Motor neuron (in vitro differentiated cells): ENCODE results near the gene CFAP210. TPM values are rescaled to one million over a fixed set of nuclear protein-coding genes. Genes with fewer than 3 reads are reported as not detected.
A peak's percentile ranks its signal among the peaks of the same experiment; 100 is the strongest.

ENCODE experiments used
- ATAC-seq, 8 experiments: fragments of 200-7000 bp; cut with Tn5 transposase; replicated peaks in 6 of 8; 2 replicates each; pipeline ENCODE4 v1.8.0; 2021; ENCODE audit warnings: mild to moderate bottlenecking in 8 of 8, moderate library complexity in 8 of 8
- H3K27ac ChIP-seq, 2 donors: fragments of 250-450 bp; sonication (Bioruptor Pico); 2 replicates each; pipeline ENCODE4 v1.9.0; 2021; ENCODE audit warnings: antibody characterized with exemption in 2 of 2, mild to moderate bottlenecking in 2 of 2, moderate library complexity in 1 of 2
- H3K4me1 ChIP-seq, 2 donors: fragments of 250-450 bp; sonication (Bioruptor Pico); replicated peaks in 1 of 2; 2 replicates each; pipeline ENCODE4 v1.6.1; 2021; ENCODE audit warnings: antibody characterized with exemption in 2 of 2, mild to moderate bottlenecking in 2 of 2, moderate library complexity in 1 of 2
- H3K4me3 ChIP-seq, 5 donors: fragments of 250-450 bp; sonication (Bioruptor Pico); 2 replicates each; pipeline ENCODE4 v1.9.0; 2021; ENCODE audit warnings: antibody characterized with exemption in 5 of 5, mild to moderate bottlenecking in 5 of 5, moderate library complexity in 4 of 5
- WGBS, 10 experiments: fragments of 450-650 bp; shearing (Covaris generic); methylation state at CpG; one replicate each; pipeline ENCODE4 v1.0.0; 2022; 5-methylcytosine and 5-hydroxymethylcytosine counted together
- in situ Hi-C, 9 experiments: fragments of 400-800 bp; cut with MboI; loops; one replicate each; pipeline ENCODE4 v1.15.0; 2021; ENCODE audit warnings: low sequenced_read_pairs in 9 of 9, low pct_unique_long_range_greater_than_20kb in 2 of 9; ENCODE audit not compliant: unreplicated experiment in 9 of 9
- total RNA-seq, 8 experiments: library from RNA; unstranded; fragments of 300-600 nt; gene quantifications; 2 replicates each; pipeline versions ENCODE4 v1.2.3 to v1.2.4, GENCODE V29; 2022

The CFAP210 gene
- total RNA-seq = 10 to 100 TPM in 1 of 8 experiments, 1 to 10 TPM in 4, under 1 TPM in 2, not detected in 1; 0.10 to 14.7 (median 1.8) TPM

- H3K27ac ChIP-seq = peak within 1 kb of the TSS; percentile 77 to 86
- 0 to 6% (median 1%) methylated on average over 4 to 37 of the region's 63 CpGs; no CpG with 5 or more reads in 5 of the 10 experiments for WGBS, 10 experiments
- H3K4me1 ChIP-seq = peaks cover 3 to 11% of the 10 kb centered on the region in 2 donors
- ATAC-seq = peak; percentile 98 to 99 (median 98)
- in situ Hi-C loops = no loop called here
- H3K4me3 ChIP-seq = peak within 1 kb of the TSS; percentile 58 to 98 (median 87)
These were observed at the start of gene CFAP210, which contains the start of gene PHOSPHO2 for GRCh38 chr2:169694113-169694893. TSS of gene CFAP210 (minus strand) at chr2:169694405. CDS start at chr2:169694327, 78 bp downstream. TSS of gene PHOSPHO2 (plus strand) at chr2:169694469. CDS start at chr2:169700972, 6,503 bp downstream.

- WGBS, 10 experiments = 61 to 100% (median 86%) methylated on average over 1 to 4 of the region's 4 CpGs; no CpG with 5 or more reads in 1 of the 10 experiments
- in situ Hi-C loops = no loop called here
- Histone ChIP-seq H3K4me1 (peaks cover 0 to 7% of the 10 kb centered on the region in 2 donors), H3K4me3 (no peak overlapping the region), H3K27ac (no peak overlapping the region)
- no peak for ATAC-seq
These were observed 49.3 kb upstream of the CFAP210 start for GRCh38 chr2:169743549-169743948.

GRCh38 chr2:169739351-169739750 is 45.1 kb upstream of the CFAP210 start:
- in situ Hi-C loops = no loop called here
- no peak for ATAC-seq

GRCh38 chr2:169738566-169739229 is 44.5 kb upstream of the CFAP210 start:
- no peak overlapping the region for H3K27ac ChIP-seq
- WGBS, 10 experiments = 0 to 76% (median 40%) methylated on average over 1 to 2 of the region's 5 CpGs; no CpG with 5 or more reads in 5 of the 10 experiments
- H3K4me1 ChIP-seq = peaks cover 15 to 31% of the 10 kb centered on the region in 2 donors
- in situ Hi-C loops = no loop called here
- no peak overlapping the region for H3K4me3 ChIP-seq
- no peak for ATAC-seq

More at GRCh38 chr2:169739351-169739750, 45.1 kb upstream of the CFAP210 start:
- Histone ChIP-seq H3K4me1 (peaks cover 15 to 31% of the 10 kb centered on the region in 2 donors), H3K27ac (no peak overlapping the region), H3K4me3 (no peak overlapping the region)
- 43 to 100% (median 68%) methylated on average over 1 of the region's 1 CpG; no CpG with 5 or more reads in 4 of the 10 experiments for WGBS, 10 experiments

- H3K4me1 ChIP-seq = peaks cover 15 to 31% of the 10 kb centered on the region in 2 donors
- ATAC-seq = no peak
- peak overlapping the region in 4 of 5 donors; percentile 4 to 77 (median 8) for H3K4me3 ChIP-seq
- WGBS, 10 experiments = 69 to 100% (median 79%) methylated on average over 1 to 5 of the region's 5 CpGs; no CpG with 5 or more reads in 1 of the 10 experiments
- no peak overlapping the region for H3K27ac ChIP-seq
- in situ Hi-C loops = no loop called here
These were observed 42.7 kb upstream of the CFAP210 start for GRCh38 chr2:169736902-169737301.

- in situ Hi-C loops = no loop called here
- H3K27ac ChIP-seq = no peak overlapping the region
- H3K4me3 ChIP-seq = peak overlapping the region in 3 of 5 donors; percentile 60 to 77 (median 77)
- no peak for ATAC-seq
- peaks cover 15 to 28% of the 10 kb centered on the region in 2 donors for H3K4me1 ChIP-seq
- WGBS, 10 experiments = 0 to 91% (median 67%) methylated on average over 1 to 4 of the region's 4 CpGs; no CpG with 5 or more reads in 3 of the 10 experiments
These were observed 41.4 kb upstream of the CFAP210 start for GRCh38 chr2:169735623-169736022.

- Histone ChIP-seq H3K4me1 (peaks cover 15 to 28% of the 10 kb centered on the region in 2 donors), H3K27ac (peak overlapping the region; percentile 73 to 80), H3K4me3 (peak overlapping the region; percentile 60 to 81 (median 77))
- in situ Hi-C loops = no loop called here
- peak; percentile 47 to 72 (median 67) for ATAC-seq
- 0 to 28% (median 0%) methylated on average over 1 to 14 of the region's 69 CpGs; no CpG with 5 or more reads in 2 of the 10 experiments for WGBS, 10 experiments
These were observed 40.1 kb upstream of the CFAP210 start for GRCh38 chr2:169734169-169734847.

GRCh38 chr2:169732583-169733358 is 38.6 kb upstream of the CFAP210 start:
- H3K27ac ChIP-seq = no peak overlapping the region
- peaks cover 15 to 27% of the 10 kb centered on the region in 2 donors for H3K4me1 ChIP-seq
- peak in 1 of 8 experiments; percentile 1 for ATAC-seq
- in situ Hi-C loops = no loop called here
- H3K4me3 ChIP-seq = peak overlapping the region; percentile 60 to 81 (median 77)
- WGBS, 10 experiments = 28 to 100% (median 84%) methylated on average over 2 to 10 of the region's 13 CpGs; no CpG with 5 or more reads in 2 of the 10 experiments

- Histone ChIP-seq H3K27ac (no peak overlapping the region), H3K4me1 (peaks cover 13 to 22% of the 10 kb centered on the region in 2 donors), H3K4me3 (no peak overlapping the region)
- in situ Hi-C loops = no loop called here
- ATAC-seq = no peak
- WGBS, 10 experiments = 0 to 85% (median 74%) methylated on average over 2 of the region's 5 CpGs; no CpG with 5 or more reads in 6 of the 10 experiments
These were observed 37.9 kb upstream of the CFAP210 start for GRCh38 chr2:169732075-169732474.

- 63 to 100% (median 100%) methylated on average over 1 of the region's 1 CpG; no CpG with 5 or more reads in 3 of the 10 experiments for WGBS, 10 experiments
- H3K27ac ChIP-seq = no peak overlapping the region
- H3K4me3 ChIP-seq = no peak overlapping the region
- in situ Hi-C loops = no loop called here
- H3K4me1 ChIP-seq = no peaks in the 10 kb centered on the region
- ATAC-seq = peak in 3 of 8 experiments; percentile 3 to 84 (median 66)
These were observed 35.0 kb upstream of the CFAP210 start for GRCh38 chr2:169729274-169729605.

- no peaks in the 10 kb centered on the region for H3K4me1 ChIP-seq
- ATAC-seq = no peak
- in situ Hi-C loops = no loop called here
- WGBS, 10 experiments = 50 to 100% (median 89%) methylated on average over 1 to 5 of the region's 5 CpGs; no CpG with 5 or more reads in 2 of the 10 experiments
- H3K27ac ChIP-seq = no peak overlapping the region
- H3K4me3 ChIP-seq = no peak overlapping the region
These were observed 32.9 kb upstream of the CFAP210 start for GRCh38 chr2:169727065-169727464.

GRCh38 chr2:169721016-169721415 is 26.8 kb upstream of the CFAP210 start:
- peaks cover 3 to 4% of the 10 kb centered on the region in 2 donors for H3K4me1 ChIP-seq
- no peak overlapping the region for H3K27ac ChIP-seq
- 17 to 100% (median 69%) methylated on average over 1 to 3 of the region's 3 CpGs for WGBS, 10 experiments
- H3K4me3 ChIP-seq = no peak overlapping the region
- ATAC-seq = no peak
- in situ Hi-C loops = no loop called here
